NCI-H2227 (cell line): ENCODE measurements around the gene APOA5.
"Not testable (repeated sequence)": the region's sequence is repeated elsewhere in the genome, so short reads cannot be mapped to it uniquely, and the experiment has no call there.

Experiments used
- DNase-seq: peaks from one replicate; lab custom pipeline; 2025; ENCODE audit not compliant: unreplicated experiment; lab: John Stamatoyannopoulos, UW

APOA5 gene

DNA sequence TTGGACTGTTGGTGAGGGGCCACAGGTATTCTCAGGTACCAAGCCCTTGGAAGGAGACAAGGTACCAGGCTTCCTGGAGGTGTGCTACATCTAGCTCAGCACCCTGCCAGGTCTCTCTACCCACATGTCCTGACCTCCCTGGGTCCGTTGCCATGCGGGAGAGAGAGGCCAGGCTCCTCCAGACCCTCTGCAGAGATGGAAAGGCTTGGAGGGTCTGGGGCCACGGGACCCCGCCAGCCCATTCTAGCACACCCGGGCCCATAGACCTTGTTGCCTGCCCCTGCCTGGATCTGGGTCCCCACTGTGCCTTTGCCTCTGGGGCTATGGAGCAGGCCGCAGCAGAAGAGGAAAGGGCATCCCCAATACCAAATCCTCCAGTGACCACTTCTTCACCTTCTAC lies 35.8 kb upstream of the APOA5 start:
- no peak for DNase-seq

GRCh38 chr11:116826751-116827431 lies 35.2 kb upstream of the APOA5 start:
- DNase-seq: no peak

DNA sequence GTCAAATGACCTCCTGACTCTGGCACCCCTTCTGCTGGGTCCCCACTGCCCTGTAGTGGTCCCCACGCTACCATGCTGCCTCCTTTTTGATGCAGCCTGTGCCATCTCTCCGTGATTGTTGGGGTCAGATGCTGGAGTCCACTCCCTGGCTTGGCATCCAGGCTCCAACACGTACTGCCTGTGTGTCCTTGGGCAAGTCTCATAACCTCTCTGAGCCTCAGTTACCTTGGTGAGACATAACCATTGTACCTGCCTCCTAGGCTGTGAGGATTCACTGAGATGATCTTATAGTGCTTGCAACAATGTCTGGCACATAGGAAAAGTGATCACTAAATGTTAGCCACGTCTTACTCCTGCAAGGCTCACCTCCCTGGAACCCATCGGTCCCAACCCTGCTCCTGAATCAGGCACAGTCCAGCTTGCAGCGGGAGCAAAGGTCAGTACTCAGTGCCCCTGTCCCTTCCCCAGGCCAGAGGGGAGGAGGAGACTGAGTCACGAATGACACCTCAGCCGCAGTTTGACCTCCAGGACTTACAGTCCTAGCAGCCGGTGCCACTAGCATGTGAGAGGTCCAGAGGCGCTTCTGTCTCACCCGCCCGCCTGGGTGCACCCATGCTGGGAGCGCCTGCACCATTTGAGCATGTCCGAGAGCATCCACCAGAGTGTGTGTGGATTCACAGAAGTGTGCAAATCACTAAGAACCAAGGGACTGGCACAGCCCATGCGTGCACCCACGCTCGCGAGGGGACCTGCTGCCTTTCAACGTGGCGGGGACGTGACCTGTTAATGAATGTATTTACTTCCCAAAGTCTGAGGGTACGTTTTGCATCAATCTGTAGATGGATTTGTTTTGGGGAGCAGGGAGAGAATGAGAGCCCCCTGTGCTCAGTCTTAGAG lies 34.4 kb upstream of the APOA5 start:
- DNase-seq: no peak

- DNase-seq: no peak
Observed at GRCh38 chr11:116825434-116825833, 33.8 kb upstream of the APOA5 start.

GRCh38 chr11:116823031-116823843 lies 31.6 kb upstream of the APOA5 start, which contains the start of gene APOA4:
Gene APOA4, minus strand, starts transcription at chr11:116823304. Its CDS starts 113 bp downstream, at chr11:116823191.
- DNase-seq: no peak

DNA sequence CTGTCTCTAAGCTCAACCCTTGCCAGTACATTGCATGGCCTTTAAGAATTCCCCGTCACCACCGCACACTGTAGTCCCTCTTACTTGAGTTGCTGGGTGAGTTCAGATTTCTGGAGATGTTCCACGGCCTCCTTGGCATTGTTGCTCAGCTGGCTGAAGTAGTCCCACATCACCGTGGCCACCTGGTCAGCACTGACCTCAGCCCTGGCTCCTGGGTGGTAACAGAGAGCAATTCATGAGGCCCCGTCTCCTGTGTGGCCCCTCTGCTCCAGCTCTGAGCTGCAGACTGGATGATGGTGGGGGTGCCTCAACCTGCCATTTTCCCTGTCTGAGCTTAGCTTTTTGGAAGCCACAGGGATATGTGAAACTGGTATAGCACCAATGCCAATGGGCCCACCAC lies 30.9 kb upstream of the APOA5 start:
- no peak for DNase-seq

GRCh38 chr11:116821050-116821918 lies 29.6 kb upstream of the APOA5 start:
- DNase-seq: no peak

DNA sequence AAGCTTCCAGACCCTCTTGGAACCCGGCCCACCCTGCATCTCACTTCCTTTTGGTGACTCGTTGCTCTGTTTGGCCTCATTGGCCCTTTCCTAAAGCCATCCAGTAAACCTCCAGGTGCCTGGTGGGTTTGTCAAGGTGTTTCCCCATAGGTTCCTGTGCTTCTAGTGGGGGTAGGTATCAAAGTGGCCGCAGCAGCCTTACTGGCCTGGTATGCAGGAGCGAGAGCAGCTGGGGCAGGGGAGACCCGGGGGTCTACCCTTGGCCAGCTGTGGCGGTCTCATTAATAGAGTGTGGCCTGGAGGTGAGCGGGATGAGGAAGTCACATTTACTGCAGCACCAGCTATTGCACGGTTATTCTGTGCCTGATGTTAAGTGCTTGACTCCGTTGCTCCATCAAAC lies 27.4 kb upstream of the APOA5 start:
- DNase-seq: no peak

DNA sequence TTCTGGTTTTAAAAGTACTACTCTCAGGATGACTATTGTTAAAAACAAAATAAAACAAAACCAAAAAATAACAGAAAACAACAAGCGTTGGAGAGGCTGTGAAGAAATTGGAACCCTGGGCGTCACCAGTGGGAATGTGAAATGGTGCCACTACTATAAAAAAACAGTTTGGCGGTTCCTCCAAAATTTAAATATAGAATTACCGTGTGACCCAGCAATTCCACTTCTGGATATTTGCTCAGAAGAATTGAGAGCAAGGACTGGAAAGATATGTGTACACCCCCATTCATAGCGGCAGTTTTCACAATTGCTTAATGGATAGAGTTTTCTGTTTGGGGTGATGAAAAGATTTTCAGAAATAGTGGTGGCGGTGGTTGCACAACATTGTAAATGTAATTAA lies 22.8 kb upstream of the APOA5 start:
- DNase-seq: no peak

DNA sequence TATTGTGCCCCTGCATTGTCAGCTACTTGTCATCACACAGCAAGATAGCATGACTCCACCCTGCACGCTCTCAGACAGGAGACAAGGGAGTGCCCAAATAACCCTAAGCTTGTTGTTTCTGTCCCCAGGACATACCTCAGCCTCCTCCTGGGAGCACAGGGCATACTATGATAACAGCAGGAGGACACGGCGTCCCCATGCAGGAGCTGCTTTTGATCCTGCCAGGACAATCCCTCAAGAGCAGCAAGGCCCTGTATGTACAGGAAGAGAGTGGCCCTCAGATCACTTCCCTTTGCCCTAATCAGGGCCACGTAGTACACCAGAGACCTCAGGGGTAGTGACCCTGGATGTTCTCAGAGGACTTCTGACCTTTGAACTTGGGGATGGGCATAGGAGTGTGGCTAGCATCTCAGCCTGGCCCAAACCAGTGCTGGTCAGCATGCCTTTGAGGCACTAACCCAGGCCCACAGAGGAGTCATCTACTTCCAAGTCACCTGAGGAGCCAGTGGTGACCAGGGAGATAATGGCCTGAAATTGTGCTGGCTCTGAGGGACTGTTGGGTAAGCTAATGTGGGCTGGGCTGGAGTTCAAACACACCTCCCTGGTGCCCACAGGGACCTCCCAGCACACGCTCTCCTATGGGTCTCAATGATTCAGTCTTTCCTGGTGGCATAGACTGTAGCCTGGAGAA lies 22.2 kb upstream of the APOA5 start:
- DNase-seq: no peak

DNA sequence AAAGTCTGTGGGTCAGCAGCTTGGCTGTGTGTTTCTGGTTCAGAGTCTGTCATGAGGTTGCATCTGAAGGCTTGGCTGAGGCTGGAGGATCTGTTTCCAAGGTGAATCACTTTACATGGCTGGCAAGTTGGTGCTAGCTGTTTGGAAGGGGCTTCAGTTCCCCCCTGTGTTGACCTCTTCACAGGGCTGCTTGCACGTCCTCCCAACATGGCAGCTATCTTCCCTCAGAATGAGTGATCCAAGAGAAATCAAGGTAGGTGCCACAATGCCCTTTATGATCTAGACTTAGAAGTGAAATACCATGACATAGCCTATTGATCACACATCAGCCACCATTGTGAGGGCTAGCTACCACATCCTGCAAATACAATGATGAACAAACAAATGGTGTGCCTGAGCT lies 21.5 kb upstream of the APOA5 start:
- DNase-seq: no peak

DNA sequence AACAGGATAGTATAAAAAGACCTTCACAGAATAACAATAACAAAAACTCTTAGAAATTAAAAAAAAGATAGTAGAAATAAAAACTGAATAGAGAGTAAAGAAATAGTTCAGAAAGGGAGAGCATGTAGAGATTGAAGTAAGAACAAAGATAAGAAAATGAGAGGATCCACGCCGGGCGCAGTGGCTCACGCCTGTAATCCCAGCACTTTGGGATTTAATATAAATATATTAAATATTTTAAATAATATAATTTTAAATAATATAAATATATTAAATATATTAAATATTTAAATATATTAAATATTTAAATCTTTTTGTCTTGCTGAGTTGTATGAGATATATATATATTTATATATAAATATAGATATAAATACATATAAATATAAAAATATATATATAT lies 20.4 kb upstream of the APOA5 start:
- no peak for DNase-seq

- no peak for DNase-seq
Observed at GRCh38 chr11:116811194-116811593, 19.5 kb upstream of the APOA5 start.

DNA sequence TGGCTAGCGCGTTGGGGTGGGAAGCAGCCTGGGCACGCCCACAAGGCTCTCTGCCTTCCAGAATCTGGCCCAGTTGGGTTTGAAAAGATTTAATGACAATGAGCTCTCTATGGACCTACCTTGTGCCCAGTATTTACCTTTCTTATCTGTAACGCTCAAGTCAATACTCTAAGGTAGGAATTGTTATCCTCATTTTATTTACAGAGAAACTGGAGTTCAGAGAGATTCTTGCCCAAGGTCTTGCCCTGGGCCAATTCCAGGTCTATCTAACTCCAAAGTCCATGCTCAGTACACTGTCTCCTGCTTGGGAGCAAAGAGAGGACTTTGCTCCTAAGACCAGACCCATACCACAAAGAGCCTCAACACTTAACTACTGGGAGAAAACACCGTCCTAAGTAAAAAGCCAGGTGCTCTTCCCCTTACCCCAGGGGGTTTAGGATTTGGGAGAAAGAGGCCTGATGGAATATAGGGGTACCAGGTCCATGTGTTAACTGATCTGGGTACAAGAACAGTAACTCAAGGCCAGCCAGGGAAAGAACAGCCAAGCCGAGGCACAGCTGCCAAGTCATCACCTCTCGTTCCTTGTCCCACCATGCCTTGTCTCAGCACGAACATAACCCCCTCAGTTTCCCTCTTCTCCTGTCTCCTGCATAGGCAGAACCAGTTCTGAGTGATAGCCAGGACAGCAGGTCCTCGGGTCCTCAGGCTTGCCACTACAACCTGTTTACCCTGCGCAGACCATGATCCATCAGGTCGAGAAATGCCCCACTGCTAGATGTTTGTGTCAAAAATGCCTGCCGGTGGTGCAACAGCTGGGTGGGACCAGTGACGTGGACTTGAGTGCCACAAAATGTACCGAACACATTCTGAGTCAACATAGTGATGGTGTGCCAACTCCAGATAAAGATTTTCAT lies 16.8 kb upstream of the APOA5 start:
- DNase-seq: no peak

DNA sequence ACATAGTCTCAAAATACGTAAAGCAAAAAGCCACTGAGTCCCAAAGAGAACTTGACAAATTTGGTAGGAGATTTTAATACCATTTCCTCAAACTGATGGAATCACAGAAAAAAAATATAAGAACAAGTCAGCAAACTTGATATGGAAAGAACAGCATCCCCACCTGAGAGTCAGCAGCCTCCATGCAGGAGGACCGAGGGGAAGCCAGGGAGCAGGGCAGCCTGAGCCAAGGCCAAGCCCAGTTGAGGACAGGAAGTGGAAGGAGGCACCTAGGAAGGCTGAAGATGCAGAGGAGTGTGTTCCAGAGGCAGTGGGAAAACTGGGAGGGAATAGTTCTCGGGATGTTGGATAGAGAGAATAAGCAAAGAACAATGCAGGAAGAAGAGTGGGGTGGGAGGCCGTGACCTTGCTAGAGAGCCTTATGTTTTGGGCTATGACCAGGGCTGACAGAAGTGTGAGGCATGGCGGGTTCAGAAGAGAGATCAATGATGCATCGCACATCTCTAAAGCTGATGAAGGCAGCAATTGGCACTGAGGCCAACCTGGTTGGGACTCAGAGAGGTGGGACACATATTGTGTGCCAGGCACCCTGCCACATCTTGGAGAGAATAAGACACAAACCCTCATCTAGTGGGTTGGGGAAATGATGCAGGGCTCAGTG lies 16.1 kb upstream of the APOA5 start:
- no peak for DNase-seq

GRCh38 chr11:116804001-116804400 lies 12.3 kb upstream of the APOA5 start:
- no peak for DNase-seq

- not testable (repeated sequence) for DNase-seq
Observed at GRCh38 chr11:116801662-116802061, 10.0 kb upstream of the APOA5 start.

DNA sequence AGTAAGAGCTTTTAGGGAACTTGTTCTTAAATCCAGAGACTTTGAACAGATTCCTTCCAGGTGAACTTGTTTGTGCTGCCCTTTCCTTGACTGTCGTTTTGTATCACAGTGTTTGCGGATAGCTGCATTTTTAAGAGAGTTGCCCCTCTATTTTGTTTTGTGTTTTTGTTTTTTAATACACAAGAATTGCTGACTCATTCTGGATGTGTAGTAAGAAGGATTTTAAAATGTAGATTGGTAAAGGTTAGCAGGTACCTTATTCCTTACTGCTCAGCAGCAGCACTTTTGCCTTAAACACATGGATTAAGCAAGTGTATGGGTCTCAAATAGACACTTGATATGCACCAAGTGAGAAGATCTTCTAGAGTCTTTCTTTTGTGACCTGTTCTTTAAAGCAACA lies 8.9 kb upstream of the APOA5 start:
- DNase-seq: no peak
